Stomach (tissue), 9 donors: ENCODE results near the gene ABRAXAS1. TPM values are rescaled to one million over a fixed set of nuclear protein-coding genes. Genes with fewer than 3 reads are reported as not detected.
A peak's percentile ranks its signal among the peaks of the same experiment; 100 is the strongest.

Source experiments
- DNase-seq, 2 donors: peaks; one replicate each; pipeline versions ENCODE4 v3.0.0 to v3.0.0-alpha.2; 2013 to 2019
- H3K27ac ChIP-seq, 5 donors: fragments of 200-600 bp in 4 of 5; sonication (generic) in 4 of 5; one replicate each; pipeline ENCODE4 v1.5.1; 2013 to 2019; ENCODE audit warnings: mild to moderate bottlenecking in 1 of 5, moderate library complexity in 1 of 5
- H3K27me3 ChIP-seq, 3 donors: fragments of 200-600 bp; sonication (generic); one replicate each; pipeline ENCODE4 v1.5.1; 2017 to 2019; ENCODE audit warnings: mixed run types in 1 of 3
- H3K36me3 ChIP-seq, 4 donors: fragments of 200-600 bp; sonication (generic); 1 replicate in 3 of 4; 2 replicates in 1 of 4; pipeline ENCODE4 v1.5.1; 2016 to 2019
- H3K4me1 ChIP-seq, 4 donors: fragments of 200-600 bp; sonication (generic); one replicate each; pipeline ENCODE4 v1.5.1; 2016 to 2019
- H3K4me3 ChIP-seq, 4 donors: fragments of 200-600 bp; sonication (generic) in 3 of 4; one replicate each; pipeline ENCODE4 v1.5.1; 2016 to 2019; ENCODE audit warnings: mild to moderate bottlenecking in 1 of 4
- H3K9me3 ChIP-seq, 4 donors: fragments of 200-600 bp; sonication (generic); one replicate each; pipeline ENCODE4 v1.5.1; 2016 to 2019
- EP300 ChIP-seq: sonication (generic); formaldehyde crosslinking; IDR thresholded peaks from one replicate; pipeline ENCODE4 v1.6.1; 2017; ENCODE audit warnings: antibody characterized with exemption
- POLR2A ChIP-seq, 4 donors: fragments of 450-650 bp; IDR thresholded peaks; one replicate each; pipeline ENCODE4 v1.6.1; 2016; ENCODE audit warnings: antibody characterized with exemption in 4 of 4, control low read depth in 2 of 4, mild to moderate bottlenecking in 1 of 4, moderate library complexity in 1 of 4
- POLR2AphosphoS5 ChIP-seq, 3 donors: sonication (generic); formaldehyde crosslinking; IDR thresholded peaks; one replicate each; pipeline ENCODE4 v1.6.1; 2016; ENCODE audit warnings: antibody characterized with exemption in 3 of 3
- WGBS, 5 donors: extraction: QIAGEN DNeasy Blood & Tissue Kit in 3 of 5; methylation state at CpG; one replicate each; pipeline versions ENCODE4 v1.1.5 to v1.1.7; 2013 to 2018; 5-methylcytosine and 5-hydroxymethylcytosine counted together
- intact Hi-C: fragments of 100-400 bp; cut with DNase I; formaldehyde crosslinking; loops from one replicate; pipeline ENCODE4 v1.15.1; 2023; ENCODE audit warnings: low total_unique reads
- polyA plus RNA-seq, 3 donors: library from polyadenylated mRNA; stranded (reverse); fragments of 200-250 nt; gene quantifications; one replicate each; pipeline ENCODE4 v1.2.3, GENCODE V29; 2013
- total RNA-seq, 5 donors: library from RNA; depleted of rRNA; stranded (reverse); fragments of >200 nt; gene quantifications; one replicate each; pipeline versions ENCODE4 v1.1.0 to v1.2.3, GENCODE V29; 2014 to 2016
- TF ChIP-seq, protein P1 (sequence below), 7 experiments: fragments of 450-650 bp in 4 of 7; fragments of 200-600 bp in 3 of 7; sonication (generic) in 3 of 7; IDR thresholded peaks; one replicate each; pipeline ENCODE4 v1.5.1; 2016 to 2019; ENCODE audit warnings: antibody characterized with exemption in 7 of 7, control low read depth in 2 of 7, mild to moderate bottlenecking in 1 of 7
- donor health status: healthy with polysubstance abuse.
- donor health status: Bipolar disorder and iron deficiency.
- donor health status: healthy.

ABRAXAS1 gene
- total and polyA plus RNA-seq, 8 donors, result 3.6 to 17.6 (median 5.4) TPM; not detected in 1

GRCh38 chr4:83490876-83491450 lies 6.1 kb upstream of the ABRAXAS1 start:
- no peaks in the 10 kb centered on the region for H3K36me3 ChIP-seq
- H3K4me3 ChIP-seq, result no peak overlapping the region
- intact Hi-C loops, result no loop called here
- WGBS, 5 donors, result 0 to 10% (median 4%) methylated on average over 1 of the region's 1 CpG
- no peaks in the 10 kb centered on the region for H3K27me3 ChIP-seq
- TF ChIP-seq EP300, result no peak
- TF ChIP-seq, protein P1, sequence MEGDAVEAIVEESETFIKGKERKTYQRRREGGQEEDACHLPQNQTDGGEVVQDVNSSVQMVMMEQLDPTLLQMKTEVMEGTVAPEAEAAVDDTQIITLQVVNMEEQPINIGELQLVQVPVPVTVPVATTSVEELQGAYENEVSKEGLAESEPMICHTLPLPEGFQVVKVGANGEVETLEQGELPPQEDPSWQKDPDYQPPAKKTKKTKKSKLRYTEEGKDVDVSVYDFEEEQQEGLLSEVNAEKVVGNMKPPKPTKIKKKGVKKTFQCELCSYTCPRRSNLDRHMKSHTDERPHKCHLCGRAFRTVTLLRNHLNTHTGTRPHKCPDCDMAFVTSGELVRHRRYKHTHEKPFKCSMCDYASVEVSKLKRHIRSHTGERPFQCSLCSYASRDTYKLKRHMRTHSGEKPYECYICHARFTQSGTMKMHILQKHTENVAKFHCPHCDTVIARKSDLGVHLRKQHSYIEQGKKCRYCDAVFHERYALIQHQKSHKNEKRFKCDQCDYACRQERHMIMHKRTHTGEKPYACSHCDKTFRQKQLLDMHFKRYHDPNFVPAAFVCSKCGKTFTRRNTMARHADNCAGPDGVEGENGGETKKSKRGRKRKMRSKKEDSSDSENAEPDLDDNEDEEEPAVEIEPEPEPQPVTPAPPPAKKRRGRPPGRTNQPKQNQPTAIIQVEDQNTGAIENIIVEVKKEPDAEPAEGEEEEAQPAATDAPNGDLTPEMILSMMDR (IDR thresholded peaks at IDR 0.05), result peak in 4 of 7 experiments; percentile 35 to 69 (median 54)
- DNase-seq, result peak in 1 of 2 donors; percentile 50
- no peak overlapping the region for H3K27ac ChIP-seq
- H3K4me1 ChIP-seq, result peaks cover 0 to 2% (median 0%) of the 10 kb centered on the region in 4 donors
- H3K9me3 ChIP-seq, result no peaks in the 10 kb centered on the region

DNA sequence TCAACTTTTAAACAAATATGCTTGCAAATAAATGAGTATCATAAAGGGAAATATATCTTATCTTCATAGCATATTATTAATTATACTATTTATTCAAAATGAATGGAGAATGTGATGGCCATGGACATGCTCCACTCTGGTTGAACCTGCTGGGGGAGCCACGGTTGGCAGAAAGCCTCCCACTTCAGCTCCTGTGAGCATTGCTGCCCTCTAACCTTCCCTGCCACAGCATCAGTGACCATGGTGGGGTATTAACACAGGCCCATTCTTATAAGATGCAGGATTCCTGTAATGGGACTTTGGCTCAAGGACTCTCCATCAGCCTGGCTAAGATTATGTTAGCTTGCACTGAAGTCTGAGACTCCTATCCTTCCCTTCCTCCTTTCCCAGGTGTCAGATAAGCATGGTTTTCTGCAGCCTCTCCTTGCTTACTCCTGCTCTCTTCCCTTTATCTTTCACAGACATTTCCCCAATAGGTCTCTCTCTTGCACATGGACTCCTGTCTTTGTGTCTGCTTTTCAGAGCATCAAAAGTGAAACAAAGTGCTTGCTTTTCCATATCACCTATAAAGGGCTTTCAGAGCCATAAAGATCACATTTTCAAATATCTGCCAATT lies 4.9 kb upstream of the ABRAXAS1 start:
- Histone ChIP-seq H3K27me3 (no peaks in the 10 kb centered on the region), H3K9me3 (no peaks in the 10 kb centered on the region), H3K27ac (no peak overlapping the region), H3K36me3 (no peaks in the 10 kb centered on the region), H3K4me1 (peaks cover 0 to 10% (median 7%) of the 10 kb centered on the region in 4 donors), H3K4me3 (no peak overlapping the region)
- no peak for DNase-seq
- TF ChIP-seq POLR2A (IDR thresholded peaks at IDR 0.05) (no peak), POLR2AphosphoS5 (IDR thresholded peaks at IDR 0.05) (no peak), EP300 (no peak)
- TF ChIP-seq, protein P1 (IDR thresholded peaks at IDR 0.05), result no peak
- intact Hi-C loops, result no loop called here
- WGBS, 5 donors, result 10 to 28% (median 18%) methylated on average over 1 of the region's 1 CpG

- intact Hi-C loops, result no loop called here
- WGBS, 5 donors, result 76 to 86% (median 83%) methylated on average over 3 of the region's 3 CpGs
- DNase-seq, result no peak
- no peaks in the 10 kb centered on the region for H3K27me3 ChIP-seq
- no peak overlapping the region for H3K27ac ChIP-seq
- no peaks in the 10 kb centered on the region for H3K36me3 ChIP-seq
- H3K4me1 ChIP-seq, result peaks cover 0 to 23% (median 15%) of the 10 kb centered on the region in 4 donors
- H3K4me3 ChIP-seq, result no peak overlapping the region
- TF ChIP-seq EP300 (no peak), POLR2A (IDR thresholded peaks at IDR 0.05) (no peak), POLR2AphosphoS5 (IDR thresholded peaks at IDR 0.05) (no peak)
- TF ChIP-seq, protein P1 (IDR thresholded peaks at IDR 0.05), result no peak
- no peaks in the 10 kb centered on the region for H3K9me3 ChIP-seq
These were observed 1.7 kb upstream of the ABRAXAS1 start for GRCh38 chr4:83486457-83487129.

DNA sequence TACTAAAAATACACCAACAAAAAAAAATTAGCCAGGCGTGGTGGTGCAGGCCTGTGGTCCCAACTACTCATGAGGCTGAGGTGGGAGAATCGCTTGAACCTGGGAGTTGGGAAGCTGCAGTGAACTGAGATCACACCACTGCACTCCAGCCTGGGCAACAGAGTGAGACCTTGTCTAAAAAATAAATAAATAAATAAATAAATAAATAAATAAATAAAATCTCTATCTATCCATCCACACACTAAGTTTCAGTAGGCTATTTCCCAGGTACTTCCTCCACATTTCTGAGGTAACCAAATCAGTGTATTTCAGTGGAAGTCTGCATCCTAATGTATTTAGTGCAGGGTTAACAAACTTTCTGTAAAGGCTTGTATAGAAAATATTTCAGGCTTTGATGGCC lies 10.9 kb downstream of the ABRAXAS1 start:
- DNase-seq, result no peak
- Histone ChIP-seq H3K4me3 (no peak overlapping the region), H3K27me3 (no peaks in the 10 kb centered on the region), H3K4me1 (no peaks in the 10 kb centered on the region), H3K36me3 (peaks cover 0 to 54% (median 46%) of the 10 kb centered on the region in 4 donors), H3K27ac (no peak overlapping the region), H3K9me3 (no peaks in the 10 kb centered on the region)
- intact Hi-C loops, result no loop called here
- TF ChIP-seq, protein P1 (IDR thresholded peaks at IDR 0.05), result no peak
- TF ChIP-seq POLR2AphosphoS5 (IDR thresholded peaks at IDR 0.05) (no peak), EP300 (no peak), POLR2A (IDR thresholded peaks at IDR 0.05) (no peak)
- 93 to 98% (median 94%) methylated on average over 2 of the region's 2 CpGs for WGBS, 5 donors
